Suprapubic skin (tissue), 3 donors: Measurements from ENCODE around the gene ARHGAP23.

Experiments
- EP300 ChIP-seq: sonication (generic); formaldehyde crosslinking; IDR thresholded peaks from one replicate; pipeline ENCODE4 v1.6.1; 2017; ENCODE audit warnings: antibody characterized with exemption
- TF ChIP-seq, protein P1 (sequence below), 2 donors: fragments of 200-600 bp in 1 of 2; fragments of 450-650 bp in 1 of 2; sonication (generic) in 1 of 2; IDR thresholded peaks; one replicate each; pipeline ENCODE4 v1.5.1; 2016 to 2019; ENCODE audit warnings: antibody characterized with exemption in 2 of 2, mild to moderate bottlenecking in 1 of 2, moderate library complexity in 1 of 2

DNA sequence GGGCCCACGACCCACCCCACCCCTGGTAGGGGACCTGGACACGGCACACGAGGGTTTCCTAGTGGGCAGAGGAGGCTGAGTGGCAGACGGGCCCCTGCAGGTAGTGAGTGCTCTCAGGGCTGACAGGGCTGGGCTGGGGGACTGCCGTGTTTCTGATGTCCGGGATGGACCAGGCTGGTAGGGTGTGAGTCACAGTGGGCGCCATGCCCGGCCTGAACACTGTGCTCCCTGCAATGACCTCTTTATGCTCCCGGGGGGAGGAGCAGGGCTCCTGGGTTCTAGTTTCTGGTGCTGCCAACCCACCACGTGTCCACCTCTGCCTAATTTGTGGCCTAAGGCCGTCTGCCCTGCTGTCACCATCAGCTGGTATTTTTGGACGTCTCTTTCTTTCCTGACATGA lies 26.3 kb downstream of the ARHGAP23 start:
- TF ChIP-seq, protein P1, sequence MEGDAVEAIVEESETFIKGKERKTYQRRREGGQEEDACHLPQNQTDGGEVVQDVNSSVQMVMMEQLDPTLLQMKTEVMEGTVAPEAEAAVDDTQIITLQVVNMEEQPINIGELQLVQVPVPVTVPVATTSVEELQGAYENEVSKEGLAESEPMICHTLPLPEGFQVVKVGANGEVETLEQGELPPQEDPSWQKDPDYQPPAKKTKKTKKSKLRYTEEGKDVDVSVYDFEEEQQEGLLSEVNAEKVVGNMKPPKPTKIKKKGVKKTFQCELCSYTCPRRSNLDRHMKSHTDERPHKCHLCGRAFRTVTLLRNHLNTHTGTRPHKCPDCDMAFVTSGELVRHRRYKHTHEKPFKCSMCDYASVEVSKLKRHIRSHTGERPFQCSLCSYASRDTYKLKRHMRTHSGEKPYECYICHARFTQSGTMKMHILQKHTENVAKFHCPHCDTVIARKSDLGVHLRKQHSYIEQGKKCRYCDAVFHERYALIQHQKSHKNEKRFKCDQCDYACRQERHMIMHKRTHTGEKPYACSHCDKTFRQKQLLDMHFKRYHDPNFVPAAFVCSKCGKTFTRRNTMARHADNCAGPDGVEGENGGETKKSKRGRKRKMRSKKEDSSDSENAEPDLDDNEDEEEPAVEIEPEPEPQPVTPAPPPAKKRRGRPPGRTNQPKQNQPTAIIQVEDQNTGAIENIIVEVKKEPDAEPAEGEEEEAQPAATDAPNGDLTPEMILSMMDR (IDR thresholded peaks at IDR 0.05), result no peak
- TF ChIP-seq EP300, result no peak
